ENCODE results near the gene FRS3. TPM values are rescaled to one million over a fixed set of nuclear protein-coding genes. Genes with fewer than 3 reads are reported as not detected.
"Not testable (repeated sequence)": the region's sequence is repeated elsewhere in the genome, so short reads cannot be mapped to it uniquely, and the experiment has no call there.

Gene FRS3
- total RNA-seq, 2 donors from 2014 or later = 5.2 to 6.9 TPM

GRCh38 chr6:41771058-41771983, 8.4 kb downstream of the FRS3 start:
- H3K36me3 Mint-ChIP-seq (ENCODE audit: low read depth) = peaks cover 4% of the 10 kb centered on the region
- H3K9me3 ChIP-seq (ENCODE audit: control insufficient read depth, low read length, poor library complexity, severe bottlenecking) = no peaks in the 10 kb centered on the region
- H3K4me3 Mint-ChIP-seq = no peak overlapping the region
- H3K27ac Mint-ChIP-seq = no peak overlapping the region
- DNase-seq = no peak
- no peak for ATAC-seq
- H3K4me1 Mint-ChIP-seq = no peaks in the 10 kb centered on the region
- H3K27me3 Mint-ChIP-seq = no peaks in the 10 kb centered on the region

- H3K4me3 Mint-ChIP-seq = no peak overlapping the region
- no peak for DNase-seq
- no peaks in the 10 kb centered on the region for H3K27me3 Mint-ChIP-seq
- ATAC-seq = no peak
- H3K9me3 ChIP-seq (ENCODE audit: control insufficient read depth, low read length, poor library complexity, severe bottlenecking) = no peaks in the 10 kb centered on the region
- no peak overlapping the region for H3K27ac Mint-ChIP-seq
- H3K36me3 Mint-ChIP-seq (ENCODE audit: low read depth) = peaks cover 4% of the 10 kb centered on the region
- H3K4me1 Mint-ChIP-seq = no peaks in the 10 kb centered on the region
Observed at GRCh38 chr6:41770381-41771057, 9.2 kb downstream of the FRS3 start.

DNA sequence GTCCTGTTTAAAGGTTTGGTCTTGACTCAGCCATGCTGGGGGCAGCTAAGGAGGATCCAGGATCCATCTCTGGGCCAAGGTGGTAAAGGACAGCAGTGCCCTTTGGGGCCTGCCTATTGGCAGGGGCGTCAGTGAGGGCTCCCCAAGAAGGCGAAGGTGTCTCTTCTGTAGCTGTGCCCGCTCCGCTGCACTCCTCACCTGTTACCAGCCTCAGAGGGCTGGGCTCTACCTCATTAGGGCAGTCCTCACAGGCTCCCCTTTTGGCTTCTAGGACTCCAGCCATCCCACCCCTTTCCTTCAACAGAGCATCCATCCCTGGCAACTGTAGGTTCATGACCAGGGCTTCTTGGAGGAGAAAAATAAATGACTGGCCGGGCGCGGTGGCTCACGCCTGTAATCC, 10.3 kb downstream of the FRS3 start:
- no peaks in the 10 kb centered on the region for H3K4me1 Mint-ChIP-seq
- ATAC-seq (no peak), DNase-seq (no peak)
- peaks cover 4% of the 10 kb centered on the region for H3K36me3 Mint-ChIP-seq (ENCODE audit: low read depth)
- H3K27me3 Mint-ChIP-seq = no peaks in the 10 kb centered on the region
- H3K9me3 ChIP-seq (ENCODE audit: control insufficient read depth, low read length, poor library complexity, severe bottlenecking) = no peaks in the 10 kb centered on the region
- H3K27ac Mint-ChIP-seq = no peak overlapping the region
- no peak overlapping the region for H3K4me3 Mint-ChIP-seq

DNA sequence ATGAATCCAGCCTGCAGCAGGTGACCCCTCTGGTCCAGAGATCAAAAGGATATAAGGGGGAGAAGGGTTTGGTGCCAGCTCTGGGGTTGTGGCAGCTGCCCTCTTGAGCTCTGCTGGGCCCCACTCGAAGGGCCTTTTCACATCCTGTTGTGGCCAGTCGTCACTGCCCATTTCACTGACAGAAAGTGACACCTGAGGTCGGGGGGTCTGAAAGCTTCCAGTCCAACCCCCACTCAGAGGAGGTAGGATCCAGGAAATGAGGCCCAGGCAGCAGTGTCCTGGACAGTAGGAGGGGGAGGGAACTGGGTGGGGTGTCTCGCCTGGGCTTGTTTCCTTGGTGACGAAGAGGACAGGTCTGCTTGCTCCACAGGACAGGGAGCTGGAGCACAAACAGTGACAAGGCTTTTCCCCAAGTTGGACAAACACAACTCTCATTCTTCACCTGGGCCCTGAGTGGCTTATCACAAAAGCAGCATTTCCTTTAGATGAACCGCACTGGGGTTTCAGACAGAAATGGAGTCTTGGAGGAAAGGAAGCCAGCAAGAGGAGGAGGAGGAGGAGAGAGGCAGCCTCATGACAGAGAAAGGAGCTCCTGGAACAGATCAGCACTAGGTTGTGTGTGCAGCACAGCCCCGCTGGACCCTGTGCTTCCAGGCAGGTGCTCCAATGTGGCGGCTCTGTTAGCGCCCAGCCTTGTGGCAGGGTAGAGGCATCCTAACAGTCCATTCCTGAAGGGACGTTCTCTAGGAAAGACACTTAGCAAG, 11.0 kb downstream of the FRS3 start:
- no peaks in the 10 kb centered on the region for H3K27me3 Mint-ChIP-seq
- H3K4me3 Mint-ChIP-seq = no peak overlapping the region
- no peaks in the 10 kb centered on the region for H3K4me1 Mint-ChIP-seq
- ATAC-seq = no peak
- H3K9me3 ChIP-seq (ENCODE audit: control insufficient read depth, low read length, poor library complexity, severe bottlenecking) = no peaks in the 10 kb centered on the region
- peak overlapping the region; percentile 29 for H3K27ac Mint-ChIP-seq
- H3K36me3 Mint-ChIP-seq (ENCODE audit: low read depth) = peaks cover 2% of the 10 kb centered on the region
- no peak for DNase-seq

DNA sequence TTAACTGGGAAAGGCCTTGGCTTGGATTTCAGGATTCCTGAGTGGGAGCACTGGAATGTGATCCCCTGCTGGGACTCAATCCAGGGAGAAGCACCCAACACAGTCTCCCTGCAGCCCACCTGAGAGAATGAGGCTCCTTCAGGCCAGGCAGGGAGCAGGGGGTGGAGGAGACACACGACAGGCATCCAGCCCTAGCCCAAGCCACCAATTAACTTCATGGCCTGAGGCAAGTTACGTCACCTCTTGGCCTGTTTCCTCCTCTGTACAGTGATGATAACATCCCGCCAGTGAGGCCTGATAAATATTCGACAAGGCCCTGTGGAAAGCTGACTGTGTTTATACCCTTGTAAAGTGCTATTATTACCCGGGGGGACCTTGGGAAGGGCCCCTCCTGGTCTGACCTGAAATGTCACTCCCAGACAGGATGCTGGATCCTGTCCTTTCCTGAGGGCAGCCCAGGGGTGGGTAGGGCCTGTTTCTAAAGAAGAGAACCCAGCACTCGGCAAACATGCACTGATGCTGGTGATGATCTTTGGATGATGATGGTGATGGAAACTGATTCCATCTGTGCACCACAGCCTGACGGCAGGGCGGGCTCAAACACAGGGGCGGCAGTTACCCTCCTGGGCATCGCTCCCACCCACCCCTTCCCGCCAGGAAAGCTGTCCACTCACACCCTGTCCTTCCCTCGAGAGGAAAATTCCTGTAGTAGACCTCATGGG, 12.4 kb downstream of the FRS3 start:
- ATAC-seq = no peak
- Mint-ChIP-seq H3K36me3 (ENCODE audit: low read depth) (peaks cover 2% of the 10 kb centered on the region), H3K4me3 (no peak overlapping the region), H3K4me1 (no peaks in the 10 kb centered on the region), H3K27ac (no peak overlapping the region), H3K27me3 (no peaks in the 10 kb centered on the region)
- DNase-seq = no peak
- no peaks in the 10 kb centered on the region for H3K9me3 ChIP-seq (ENCODE audit: control insufficient read depth, low read length, poor library complexity, severe bottlenecking)

DNA sequence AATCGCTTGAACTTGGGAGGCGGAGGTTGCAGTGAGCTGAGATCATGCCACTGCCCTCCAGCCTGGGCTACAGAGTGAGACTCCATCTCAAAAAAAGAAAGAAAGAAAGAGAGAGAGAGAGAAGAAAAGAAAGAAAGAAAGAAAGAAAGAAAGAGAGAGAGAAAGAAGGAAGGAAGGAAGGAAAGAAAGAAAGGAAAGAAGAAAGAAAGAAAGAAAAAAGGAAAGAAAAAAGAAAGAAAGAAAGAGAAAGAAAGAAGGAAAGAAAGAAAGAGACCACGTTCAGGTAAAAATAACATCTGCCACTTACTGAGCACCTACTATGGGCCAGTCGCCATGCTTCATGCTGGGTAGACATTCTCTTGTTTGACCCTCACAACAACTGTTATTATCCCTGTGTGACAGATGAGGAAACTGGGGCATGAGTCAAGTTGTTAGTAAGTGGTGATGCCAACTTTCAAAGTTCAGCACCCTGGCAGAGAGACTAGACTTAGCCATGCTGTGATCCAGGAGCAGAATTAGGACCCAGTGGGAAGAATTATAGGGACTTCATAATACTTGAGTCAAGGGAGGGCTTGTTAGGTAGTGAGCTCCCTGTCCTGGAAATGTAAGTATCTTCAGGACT, 13.5 kb downstream of the FRS3 start:
- DNase-seq; H3K36me3 Mint-ChIP-seq (ENCODE audit: low read depth); ATAC-seq; H3K27ac Mint-ChIP-seq; H3K9me3 ChIP-seq (ENCODE audit: control insufficient read depth, low read length, poor library complexity, severe bottlenecking); H3K4me1 Mint-ChIP-seq; H3K27me3 Mint-ChIP-seq; H3K4me3 Mint-ChIP-seq: not testable (repeated sequence)

- ATAC-seq (no peak), DNase-seq (no peak)
- H3K4me1 Mint-ChIP-seq = peaks cover 4% of the 10 kb centered on the region
- H3K36me3 Mint-ChIP-seq (ENCODE audit: low read depth) = no peaks in the 10 kb centered on the region
- H3K9me3 ChIP-seq (ENCODE audit: control insufficient read depth, low read length, poor library complexity, severe bottlenecking) = no peaks in the 10 kb centered on the region
- H3K27me3 Mint-ChIP-seq = peaks cover 6% of the 10 kb centered on the region
- H3K27ac Mint-ChIP-seq = no peak overlapping the region
- H3K4me3 Mint-ChIP-seq = no peak overlapping the region
Observed at GRCh38 chr6:41763470-41763869, 16.2 kb downstream of the FRS3 start.

GRCh38 chr6:41759905-41760579, 19.7 kb downstream of the FRS3 start:
- H3K9me3 ChIP-seq (ENCODE audit: control insufficient read depth, low read length, poor library complexity, severe bottlenecking) = no peaks in the 10 kb centered on the region
- DNase-seq (no peak), ATAC-seq (no peak)
- Mint-ChIP-seq H3K4me3 (no peak overlapping the region), H3K27ac (no peak overlapping the region), H3K36me3 (ENCODE audit: low read depth) (no peaks in the 10 kb centered on the region), H3K27me3 (peaks cover 16% of the 10 kb centered on the region), H3K4me1 (peaks cover 4% of the 10 kb centered on the region)

DNA sequence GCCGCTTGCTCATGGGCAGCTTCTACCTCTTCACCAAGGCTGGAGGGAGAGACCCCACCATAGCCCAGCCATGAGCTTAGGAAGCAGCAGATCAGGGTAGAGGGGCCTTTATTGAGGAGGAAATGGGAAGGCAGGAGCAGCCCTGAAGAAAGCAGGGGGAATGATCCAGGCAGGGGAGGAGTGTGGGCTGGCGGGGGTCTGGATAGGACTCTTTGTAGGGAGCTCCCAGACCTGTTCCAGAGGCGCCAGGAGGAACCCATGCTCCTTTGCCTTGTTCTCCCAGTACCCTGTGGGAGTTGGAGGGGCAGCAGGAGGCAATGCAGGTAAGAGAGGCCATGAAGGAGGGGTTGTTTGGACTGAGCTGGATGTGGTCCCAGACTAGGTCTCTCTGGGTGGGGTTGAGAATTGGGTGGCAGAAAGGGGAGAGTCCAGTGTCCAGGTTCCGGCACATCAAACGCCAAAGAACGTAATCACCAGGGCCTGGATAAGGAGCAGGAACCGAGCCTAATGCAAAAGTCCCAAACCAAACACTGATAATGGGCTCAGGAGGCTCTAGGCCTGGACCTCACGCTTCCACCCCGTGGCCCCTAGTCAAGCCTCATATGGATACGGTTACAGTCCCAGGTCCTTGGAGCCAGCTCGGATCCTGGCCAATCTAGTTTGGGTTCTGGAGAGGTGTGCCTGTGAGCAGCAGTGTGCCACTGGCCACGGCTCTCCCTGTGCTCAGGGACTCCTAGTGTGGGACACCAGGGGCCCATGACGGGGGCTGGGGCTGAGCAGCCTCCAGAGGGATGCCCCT, 20.4 kb downstream of the FRS3 start:
- ATAC-seq = no peak
- Mint-ChIP-seq H3K27me3 (peaks cover 22% of the 10 kb centered on the region), H3K4me1 (peaks cover 4% of the 10 kb centered on the region), H3K36me3 (ENCODE audit: low read depth) (no peaks in the 10 kb centered on the region), H3K4me3 (no peak overlapping the region), H3K27ac (no peak overlapping the region)
- H3K9me3 ChIP-seq (ENCODE audit: control insufficient read depth, low read length, poor library complexity, severe bottlenecking) = no peaks in the 10 kb centered on the region
- DNase-seq = no peak

- ATAC-seq (no peak), DNase-seq (no peak)
- H3K4me1 Mint-ChIP-seq = peaks cover 4% of the 10 kb centered on the region
- H3K36me3 Mint-ChIP-seq (ENCODE audit: low read depth) = no peaks in the 10 kb centered on the region
- H3K9me3 ChIP-seq (ENCODE audit: control insufficient read depth, low read length, poor library complexity, severe bottlenecking) = no peaks in the 10 kb centered on the region
- H3K27ac Mint-ChIP-seq = no peak overlapping the region
- peaks cover 28% of the 10 kb centered on the region for H3K27me3 Mint-ChIP-seq
- H3K4me3 Mint-ChIP-seq = no peak overlapping the region
Observed at GRCh38 chr6:41758641-41759035, 21.1 kb downstream of the FRS3 start.

- H3K4me3 Mint-ChIP-seq = no peak overlapping the region
- H3K27ac Mint-ChIP-seq = no peak overlapping the region
- H3K4me1 Mint-ChIP-seq = peaks cover 4% of the 10 kb centered on the region
- no peaks in the 10 kb centered on the region for H3K36me3 Mint-ChIP-seq (ENCODE audit: low read depth)
- H3K27me3 Mint-ChIP-seq = peaks cover 34% of the 10 kb centered on the region
- no peaks in the 10 kb centered on the region for H3K9me3 ChIP-seq (ENCODE audit: control insufficient read depth, low read length, poor library complexity, severe bottlenecking)
- no peak for DNase-seq
- ATAC-seq = no peak
Observed at GRCh38 chr6:41757931-41758640, 21.6 kb downstream of the FRS3 start.

Data from T-helper 17 cell (primary cell).